ENCODE results near the gene LENG9.
"Not testable (repeated sequence)": the region's sequence is repeated elsewhere in the genome, so short reads cannot be mapped to it uniquely, and the experiment has no call there.

LENG9 gene

DNA sequence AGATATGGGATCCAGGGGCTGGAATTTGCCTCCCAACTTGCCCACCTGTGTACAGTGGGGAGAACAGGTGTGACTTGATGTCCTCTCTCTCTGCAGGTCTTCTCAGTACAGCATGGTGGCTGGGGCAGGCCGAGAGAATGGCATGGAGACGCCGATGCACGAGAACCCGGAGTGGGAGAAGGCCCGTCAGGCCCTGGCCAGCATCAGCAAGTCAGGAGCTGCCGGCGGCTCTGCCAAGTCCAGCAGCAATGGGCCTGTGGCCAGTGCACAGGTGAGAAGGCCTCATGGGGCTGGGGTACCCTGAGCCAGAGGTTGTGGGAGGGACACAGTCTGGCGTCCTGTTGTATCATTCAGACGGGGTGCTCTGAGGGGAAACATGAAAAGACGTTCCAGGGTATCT lies 11.6 kb downstream of the LENG9 start:
- Mint-ChIP-seq H3K27me3 (no peaks in the 10 kb centered on the region), H3K27ac (peak overlapping the region in 1 of 2 donors; percentile 53), H3K4me1 (ENCODE audit: low read depth in 2 of 2) (peaks cover 38 to 39% of the 10 kb centered on the region in 2 donors), H3K36me3 (ENCODE audit: insufficient read depth) (peaks cover 87% of the 10 kb centered on the region), H3K9me3 (no peaks in the 10 kb centered on the region), H3K4me3 (no peak overlapping the region)
- no peak for ATAC-seq (replicated peaks)
- no peak for DNase-seq

- DNase-seq = no peak
- no peaks in the 10 kb centered on the region for H3K27me3 Mint-ChIP-seq
- peaks cover 39% of the 10 kb centered on the region in 2 donors for H3K4me1 Mint-ChIP-seq (ENCODE audit: low read depth in 2 of 2)
- peak overlapping the region; percentile 95 to 99 for H3K27ac Mint-ChIP-seq
- no peak for ATAC-seq (replicated peaks)
- peaks cover 81% of the 10 kb centered on the region for H3K36me3 Mint-ChIP-seq (ENCODE audit: insufficient read depth)
- no peaks in the 10 kb centered on the region for H3K9me3 Mint-ChIP-seq
- H3K4me3 Mint-ChIP-seq = peak overlapping the region; percentile 96 to 97
These were observed 12.2 kb downstream of the LENG9 start for GRCh38 chr19:54451331-54451871.

- Mint-ChIP-seq H3K4me1 (ENCODE audit: low read depth in 2 of 2) (peaks cover 38 to 39% of the 10 kb centered on the region in 2 donors), H3K4me3 (peak overlapping the region; percentile 96 to 97), H3K36me3 (ENCODE audit: insufficient read depth) (peaks cover 66% of the 10 kb centered on the region)
These were observed 13.9 kb downstream of the LENG9 start for GRCh38 chr19:54449701-54450069.

GRCh38 chr19:54448774-54449700 lies 14.5 kb downstream of the LENG9 start, which contains the start of gene LENG8:
Gene LENG8 (plus strand): TSS chr19:54449199. CDS start chr19:54451345, 2,146 bp downstream.
- ATAC-seq (replicated peaks) (peak; percentile 90), DNase-seq (peak; percentile 96 to 98 (median 97))
- H3K27me3 Mint-ChIP-seq = no peaks in the 10 kb centered on the region
- H3K4me3 Mint-ChIP-seq = peak within 1 kb of the TSS; percentile 96 to 97
- peaks cover 38 to 39% of the 10 kb centered on the region in 2 donors for H3K4me1 Mint-ChIP-seq (ENCODE audit: low read depth in 2 of 2)
- peaks cover 63% of the 10 kb centered on the region for H3K36me3 Mint-ChIP-seq (ENCODE audit: insufficient read depth)
- no peaks in the 10 kb centered on the region for H3K9me3 Mint-ChIP-seq
- peak within 1 kb of the TSS; percentile 95 to 99 for H3K27ac Mint-ChIP-seq

More at GRCh38 chr19:54449701-54450069, 13.9 kb downstream of the LENG9 start:
- H3K27me3 Mint-ChIP-seq = no peaks in the 10 kb centered on the region
- ATAC-seq (replicated peaks) (no peak), DNase-seq (no peak)
- peak overlapping the region; percentile 95 to 99 for H3K27ac Mint-ChIP-seq
- H3K9me3 Mint-ChIP-seq = no peaks in the 10 kb centered on the region

DNA sequence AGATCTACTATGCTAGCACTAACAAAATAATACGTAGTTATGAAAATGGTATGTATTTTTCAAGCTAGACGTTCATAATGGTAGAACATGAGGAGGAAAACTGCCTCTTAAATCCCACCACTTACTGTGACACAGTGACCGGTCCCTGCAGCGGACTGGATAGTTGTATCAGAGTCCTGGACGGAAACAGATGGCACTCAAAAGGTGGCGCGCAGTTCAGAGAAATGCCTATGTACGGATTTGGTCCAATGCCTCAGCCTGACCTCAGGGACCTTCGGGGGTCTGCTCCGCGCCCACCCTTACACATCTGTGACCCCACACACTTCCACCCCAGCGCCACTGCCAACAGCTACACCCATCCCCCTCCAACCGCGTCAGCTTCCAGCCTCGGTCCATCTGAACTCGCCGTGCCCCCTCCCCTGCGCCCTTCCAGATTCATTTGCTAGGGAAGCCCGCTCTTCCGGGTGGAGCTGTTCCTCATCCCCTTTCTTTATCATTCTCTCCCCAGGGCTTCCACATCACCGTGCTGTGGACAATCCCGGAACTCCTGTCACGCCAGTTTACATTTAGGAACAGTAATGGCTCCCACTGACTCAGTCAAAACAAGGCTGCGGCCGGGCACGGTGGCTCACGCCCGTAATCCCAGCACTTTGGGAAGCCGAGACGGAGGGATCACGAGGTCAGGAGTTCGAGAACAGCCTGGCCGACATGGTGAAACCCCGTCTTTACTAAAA lies 15.4 kb downstream of the LENG9 start:
- H3K4me3 Mint-ChIP-seq = peak overlapping the region; percentile 96 to 97
- no peak for DNase-seq
- peaks cover 57% of the 10 kb centered on the region for H3K36me3 Mint-ChIP-seq (ENCODE audit: insufficient read depth)
- peaks cover 36 to 38% of the 10 kb centered on the region in 2 donors for H3K4me1 Mint-ChIP-seq (ENCODE audit: low read depth in 2 of 2)
- no peaks in the 10 kb centered on the region for H3K9me3 Mint-ChIP-seq
- H3K27ac Mint-ChIP-seq = peak overlapping the region; percentile 95 to 99
- peak; percentile 9 for ATAC-seq (replicated peaks)
- no peaks in the 10 kb centered on the region for H3K27me3 Mint-ChIP-seq

DNA sequence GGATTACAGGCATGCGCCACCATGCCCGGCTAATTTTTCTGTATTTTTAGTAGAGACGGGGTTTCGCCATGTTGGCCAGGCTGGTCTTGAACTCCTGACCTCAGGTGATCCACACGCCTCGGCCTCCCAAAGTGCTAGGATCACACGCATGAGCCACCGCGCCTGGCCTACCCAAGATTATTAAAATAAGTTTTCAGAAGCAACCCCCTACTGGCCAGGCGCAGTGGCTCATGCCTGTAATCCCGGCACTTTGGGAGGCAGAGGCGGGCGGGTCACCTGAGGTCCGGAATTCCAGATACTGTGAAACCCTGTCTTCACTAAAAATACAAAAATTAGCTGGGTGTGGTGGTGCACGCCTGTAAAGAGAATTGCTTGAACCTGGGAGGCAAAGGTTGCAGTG lies 17.2 kb downstream of the LENG9 start:
- H3K27me3 Mint-ChIP-seq; H3K9me3 Mint-ChIP-seq; H3K27ac Mint-ChIP-seq; DNase-seq; H3K4me3 Mint-ChIP-seq; ATAC-seq (replicated peaks): not testable (repeated sequence)
- Mint-ChIP-seq H3K36me3 (ENCODE audit: insufficient read depth) (peaks cover 47% of the 10 kb centered on the region), H3K4me1 (ENCODE audit: low read depth in 2 of 2) (peaks cover 27 to 30% of the 10 kb centered on the region in 2 donors)

DNA sequence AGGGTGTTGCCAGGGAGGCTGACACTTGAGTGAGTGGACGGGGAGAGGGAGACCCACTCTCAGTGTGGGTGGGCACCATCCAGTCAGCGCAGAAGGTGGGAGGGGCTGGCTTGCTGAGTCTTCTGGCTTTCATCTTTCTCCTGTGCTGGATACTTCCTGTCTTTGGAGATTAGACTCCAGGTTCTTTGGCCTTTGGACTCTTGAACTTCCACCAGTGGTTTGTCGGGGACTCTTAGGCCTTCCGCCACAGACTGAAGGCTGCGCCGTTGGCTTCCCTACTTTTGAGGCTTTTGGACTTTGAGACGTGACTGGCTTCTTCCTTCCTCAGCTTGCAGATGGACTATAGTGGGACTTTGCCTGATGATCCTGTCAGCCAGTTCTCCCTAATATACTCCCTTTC lies 18.8 kb downstream of the LENG9 start:
- no peak overlapping the region for H3K4me3 Mint-ChIP-seq
- H3K4me1 Mint-ChIP-seq (ENCODE audit: low read depth in 2 of 2) = peaks cover 14% of the 10 kb centered on the region in 2 donors
- no peak for DNase-seq
- ATAC-seq (replicated peaks) = no peak
- H3K27me3 Mint-ChIP-seq = no peaks in the 10 kb centered on the region
- H3K9me3 Mint-ChIP-seq = no peaks in the 10 kb centered on the region
- H3K36me3 Mint-ChIP-seq (ENCODE audit: insufficient read depth) = peaks cover 36% of the 10 kb centered on the region
- H3K27ac Mint-ChIP-seq = no peak overlapping the region

DNA sequence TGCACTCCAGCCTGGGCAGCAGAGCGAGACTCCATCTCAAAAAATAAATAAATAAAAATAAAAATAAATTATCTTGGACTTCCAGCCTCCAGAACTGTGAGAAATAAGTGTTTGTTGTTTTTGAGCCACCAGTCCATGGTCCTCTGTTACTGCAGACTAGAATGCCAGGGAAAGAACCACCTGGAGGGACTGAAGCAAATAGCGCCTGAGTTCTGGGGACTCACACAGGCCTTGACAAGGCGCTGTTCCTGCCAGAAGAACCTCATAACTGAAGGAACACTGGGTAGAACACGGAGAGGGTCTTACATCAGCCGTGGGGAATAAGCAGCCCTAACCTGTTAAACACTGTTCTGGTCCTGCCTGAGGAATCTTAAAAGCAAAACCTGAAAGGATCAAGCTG lies 22.9 kb downstream of the LENG9 start:
- H3K4me3 Mint-ChIP-seq = no peak overlapping the region
- H3K9me3 Mint-ChIP-seq = no peaks in the 10 kb centered on the region
- ATAC-seq (replicated peaks) (no peak), DNase-seq (no peak)
- peaks cover 23% of the 10 kb centered on the region for H3K36me3 Mint-ChIP-seq (ENCODE audit: insufficient read depth)
- H3K27ac Mint-ChIP-seq = no peak overlapping the region
- H3K27me3 Mint-ChIP-seq = no peaks in the 10 kb centered on the region
- peaks cover 4 to 5% of the 10 kb centered on the region in 2 donors for H3K4me1 Mint-ChIP-seq (ENCODE audit: low read depth in 2 of 2)

GRCh38 chr19:54439174-54439851 lies 24.3 kb downstream of the LENG9 start:
- peaks cover 17% of the 10 kb centered on the region for H3K36me3 Mint-ChIP-seq (ENCODE audit: insufficient read depth)
- no peak for ATAC-seq (replicated peaks)
- no peaks in the 10 kb centered on the region for H3K9me3 Mint-ChIP-seq
- no peak overlapping the region for H3K4me3 Mint-ChIP-seq
- no peak for DNase-seq
- peak overlapping the region in 1 of 2 donors; percentile 38 for H3K27ac Mint-ChIP-seq
- no peaks in the 10 kb centered on the region for H3K27me3 Mint-ChIP-seq
- peaks cover 10 to 13% of the 10 kb centered on the region in 2 donors for H3K4me1 Mint-ChIP-seq (ENCODE audit: low read depth in 2 of 2)

DNA sequence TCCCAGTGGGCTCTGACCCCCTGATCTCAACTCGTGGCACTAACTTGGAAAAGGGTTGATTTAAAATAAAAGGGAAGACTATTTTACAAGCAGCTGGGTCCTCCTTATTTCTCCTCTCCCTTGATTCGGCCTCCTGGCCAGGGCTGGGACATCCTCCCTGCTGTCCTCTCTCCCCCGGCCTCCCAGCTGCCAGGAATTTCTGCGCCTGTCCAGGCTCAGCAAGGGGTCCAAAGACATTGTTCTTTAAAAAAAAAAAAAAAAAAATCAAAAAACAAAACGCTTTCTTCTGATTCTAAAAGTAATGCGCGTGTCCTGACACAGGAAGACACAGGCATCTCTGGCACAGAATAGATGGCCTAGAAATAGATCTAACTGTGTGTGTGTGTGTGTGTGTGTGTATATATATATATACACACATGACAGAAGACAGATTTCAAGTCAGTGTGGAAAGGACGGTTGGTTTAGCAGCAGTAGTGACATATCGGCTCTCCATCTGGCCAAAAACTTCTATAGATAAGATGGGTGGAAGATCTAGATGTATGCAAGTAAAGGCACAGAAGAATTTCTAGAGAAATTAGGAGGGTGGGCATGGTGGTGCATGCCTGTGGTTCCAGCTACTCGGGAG lies 26.8 kb downstream of the LENG9 start:
- H3K9me3 Mint-ChIP-seq = no peaks in the 10 kb centered on the region
- DNase-seq (no peak), ATAC-seq (replicated peaks) (no peak)
- H3K36me3 Mint-ChIP-seq (ENCODE audit: insufficient read depth) = peaks cover 7% of the 10 kb centered on the region
- H3K27ac Mint-ChIP-seq = peak overlapping the region in 1 of 2 donors; percentile 47
- H3K4me1 Mint-ChIP-seq (ENCODE audit: low read depth in 2 of 2) = peaks cover 14 to 17% of the 10 kb centered on the region in 2 donors
- H3K4me3 Mint-ChIP-seq = no peak overlapping the region
- no peaks in the 10 kb centered on the region for H3K27me3 Mint-ChIP-seq

DNA sequence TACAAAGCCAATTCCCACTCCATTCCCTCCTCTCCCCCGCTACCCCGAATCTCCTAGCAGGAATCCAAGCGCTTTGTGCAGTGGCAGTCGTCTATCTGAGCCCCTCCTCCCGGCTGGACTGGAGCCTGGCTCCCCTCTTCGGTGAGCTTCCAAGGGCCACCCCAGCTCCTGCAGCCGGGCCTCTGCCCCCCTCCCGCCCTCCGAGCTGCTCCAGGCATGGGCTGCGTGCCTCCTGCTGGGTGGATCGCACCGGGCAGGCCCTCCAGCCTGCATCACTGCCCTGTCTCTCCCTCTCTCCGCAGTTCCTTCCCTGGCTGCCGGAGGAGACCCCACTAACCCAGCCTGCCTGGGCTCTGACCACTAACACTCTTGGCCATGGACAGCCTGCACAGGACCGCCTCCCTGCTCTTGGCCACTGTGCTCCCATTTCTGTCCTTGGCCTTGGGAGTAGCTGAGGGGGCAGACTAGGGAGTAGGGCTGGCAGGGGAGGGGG lies 27.5 kb downstream of the LENG9 start:
- peaks cover 7% of the 10 kb centered on the region for H3K36me3 Mint-ChIP-seq (ENCODE audit: insufficient read depth)
- no peak for ATAC-seq (replicated peaks)
- peak overlapping the region in 1 of 2 donors; percentile 47 for H3K27ac Mint-ChIP-seq
- H3K4me1 Mint-ChIP-seq (ENCODE audit: low read depth in 2 of 2) = peaks cover 17 to 19% of the 10 kb centered on the region in 2 donors
- no peaks in the 10 kb centered on the region for H3K9me3 Mint-ChIP-seq
- no peaks in the 10 kb centered on the region for H3K27me3 Mint-ChIP-seq
- no peak for DNase-seq
- no peak overlapping the region for H3K4me3 Mint-ChIP-seq

DNA sequence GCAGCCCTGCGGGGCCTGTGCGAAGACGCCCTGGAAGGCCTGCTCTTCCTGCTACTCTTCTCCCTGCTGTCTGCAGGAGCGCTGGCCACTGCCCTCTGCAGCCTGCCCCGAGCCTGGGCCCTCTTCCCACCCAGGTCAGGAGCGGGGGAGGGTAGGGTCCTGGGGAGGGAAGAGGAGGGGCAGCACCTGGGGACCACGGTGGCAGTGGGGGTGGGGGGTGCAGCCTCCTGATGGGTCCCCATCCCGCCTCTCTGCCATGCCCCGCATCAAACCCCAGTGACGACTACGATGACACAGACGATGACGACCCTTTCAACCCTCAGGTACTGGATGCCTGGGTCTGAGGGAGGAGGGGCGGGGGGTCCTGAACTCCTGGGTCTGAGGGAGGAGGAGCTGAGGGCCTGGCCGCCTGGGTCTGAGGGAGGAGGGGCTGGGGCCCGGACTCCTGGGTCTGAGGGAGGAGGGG lies 28.0 kb downstream of the LENG9 start:
- no peaks in the 10 kb centered on the region for H3K27me3 Mint-ChIP-seq
- H3K4me3 Mint-ChIP-seq = no peak overlapping the region
- no peak for ATAC-seq (replicated peaks)
- H3K4me1 Mint-ChIP-seq (ENCODE audit: low read depth in 2 of 2) = peaks cover 19% of the 10 kb centered on the region in 2 donors
- no peak for DNase-seq
- H3K36me3 Mint-ChIP-seq (ENCODE audit: insufficient read depth) = peaks cover 5% of the 10 kb centered on the region
- no peak overlapping the region for H3K27ac Mint-ChIP-seq
- no peaks in the 10 kb centered on the region for H3K9me3 Mint-ChIP-seq
